GM23248 (cell line): ENCODE results near the gene INTS2. TPM values are rescaled to one million over a fixed set of nuclear protein-coding genes. Genes with fewer than 3 reads are reported as not detected.
"Not testable (repeated sequence)": the region's sequence is repeated elsewhere in the genome, so short reads cannot be mapped to it uniquely, and the experiment has no call there.

Experiments used
- DNase-seq: peaks from one replicate; pipeline ENCODE4 v3.0.0-alpha.2; 2015
- H2AFZ ChIP-seq: fragments of 200-600 bp; sonication (generic); 2 replicates; pipeline ENCODE4 v1.6.1; 2016; ENCODE audit warnings: antibody characterized with exemption
- H3F3A ChIP-seq: fragments of 200-600 bp; sonication (generic); 2 replicates; pipeline ENCODE4 v1.6.1; 2016; ENCODE audit warnings: mild to moderate bottlenecking, antibody characterized with exemption, mixed run types; ENCODE audit not compliant: insufficient read depth
- H3K27ac ChIP-seq: fragments of 200-600 bp; sonication (generic); 2 replicates; pipeline ENCODE4 v1.5.1; 2016; ENCODE audit warnings: mild to moderate bottlenecking
- H3K27me3 ChIP-seq: fragments of 200-600 bp; sonication (generic); replicated peaks from 2 replicates; pipeline ENCODE4 v1.6.1; 2016; ENCODE audit warnings: mild to moderate bottlenecking; ENCODE audit not compliant: insufficient read depth
- H3K36me3 ChIP-seq: fragments of 200-600 bp; sonication (generic); 2 replicates; pipeline ENCODE4 v1.6.1; 2016; ENCODE audit warnings: low read depth, mild to moderate bottlenecking
- H3K4me1 ChIP-seq: fragments of 200-600 bp; sonication (generic); 2 replicates; pipeline ENCODE4 v1.6.1; 2016; ENCODE audit warnings: mild to moderate bottlenecking; ENCODE audit not compliant: insufficient read depth
- H3K4me2 ChIP-seq: fragments of 200-600 bp; sonication (generic); one replicate; pipeline ENCODE4 v1.6.1; 2016; ENCODE audit warnings: mild to moderate bottlenecking; ENCODE audit not compliant: unreplicated experiment
- H3K4me3 ChIP-seq: fragments of 200-600 bp; sonication (generic); 2 replicates; pipeline ENCODE4 v1.5.1; 2016; ENCODE audit warnings: mild to moderate bottlenecking
- H3K79me2 ChIP-seq: fragments of 200-600 bp; sonication (generic); 2 replicates; pipeline ENCODE4 v1.6.1; 2016; ENCODE audit warnings: mild to moderate bottlenecking; ENCODE audit not compliant: insufficient read depth
- H3K9ac ChIP-seq: fragments of 200-600 bp; sonication (generic); 2 replicates; pipeline ENCODE4 v1.6.1; 2016; ENCODE audit warnings: mild to moderate bottlenecking
- H3K9me2 ChIP-seq: fragments of 200-600 bp; sonication (generic); 2 replicates; pipeline ENCODE4 v1.6.1; 2016; ENCODE audit warnings: mixed run types, mild to moderate bottlenecking, moderate library complexity; ENCODE audit not compliant: insufficient read depth
- H3K9me3 ChIP-seq: fragments of 200-600 bp; sonication (generic); one replicate; pipeline ENCODE4 v1.6.1; 2017; ENCODE audit warnings: low read depth
- H4K20me1 ChIP-seq: fragments of 200-600 bp; sonication (generic); 2 replicates; pipeline ENCODE4 v1.6.0; 2016; ENCODE audit not compliant: insufficient read depth
- EZH2 ChIP-seq: fragments of 200-600 bp; sonication (generic); IDR thresholded peaks from 2 replicates; pipeline ENCODE4 v1.6.1; 2018; ENCODE audit warnings: antibody characterized with exemption, mild to moderate bottlenecking; ENCODE audit not compliant: insufficient read depth, poor library complexity, severe bottlenecking
- EZH2phosphoT487 ChIP-seq: fragments of 200-600 bp; sonication (generic); IDR thresholded peaks from 2 replicates; pipeline ENCODE4 v1.6.1; 2018; ENCODE audit warnings: antibody characterized with exemption, moderate library complexity, mild to moderate bottlenecking, low read depth; ENCODE audit not compliant: insufficient read depth
- WGBS, 2 experiments: methylation state at CpG; one replicate each; pipeline ENCODE4 v1.1.6; 2015 to 2017; ENCODE audit warnings: low lambda C conversion rate in 2 of 2, low coverage in 1 of 2; ENCODE audit errors: missing lambda C conversion rate in 2 of 2; 5-methylcytosine and 5-hydroxymethylcytosine counted together
- in situ Hi-C: fragments of 300-500 bp; cut with MboI; formaldehyde crosslinking; loops from 2 replicates; pipeline ENCODE4 v1.15.0; 2020
- polyA plus RNA-seq: library from polyadenylated mRNA; unstranded; fragments of >200 nt; fragmentation: Nextera tagmentation; extraction: Ambion mirVana; gene quantifications from 2 replicates; pipeline ENCODE4 v1.2.1, GENCODE V29; 2016
- total RNA-seq: library from RNA; depleted of rRNA; stranded (reverse); fragments of >200 nt; shearing (Covaris generic); gene quantifications from 2 replicates; pipeline ENCODE4 v1.2.3, GENCODE V29; 2014

INTS2 gene
- total and polyA plus RNA-seq, 2 experiments from 2014 or later = 3.2 to 7.8 TPM

- Histone ChIP-seq H3K9ac (peak overlapping the region; percentile 96; the same call in 1 of the 2 replicates), H4K20me1 (no peaks in the 10 kb centered on the region), H3K27me3 (no peaks in the 10 kb centered on the region), H3K79me2 (peaks cover 27% of the 10 kb centered on the region), H3K4me2 (peak overlapping the region; percentile 94), H3K9me3 (no peaks in the 10 kb centered on the region), H3K27ac (peak overlapping the region; percentile 89), H3K9me2 (no peaks in the 10 kb centered on the region), H3K4me1 (peaks cover 13% of the 10 kb centered on the region), H2AFZ (peak overlapping the region; percentile 91), H3K36me3 (peaks cover 12% of the 10 kb centered on the region; the same call in 1 of the 2 replicates), H3K4me3 (peak overlapping the region; percentile 83), H3F3A (peaks cover 21% of the 10 kb centered on the region)
- in situ Hi-C loops = no loop called here
- 62 to 64% methylated on average over 4 of the region's 4 CpGs for WGBS, 2 experiments
- no peak for DNase-seq
- TF ChIP-seq EZH2 (no peak), EZH2phosphoT487 (no peak)
Observed at GRCh38 chr17:61928101-61928436, 287 bp upstream of the INTS2 start.

GRCh38 chr17:61926826-61927207 lies 965 bp downstream of the INTS2 start:
- Histone ChIP-seq H3K9me3 (no peaks in the 10 kb centered on the region), H3K4me1 (peaks cover 13% of the 10 kb centered on the region), H3K9ac (peak overlapping the region; percentile 96), H2AFZ (peak overlapping the region; percentile 91), H3K9me2 (no peaks in the 10 kb centered on the region), H3K27me3 (no peaks in the 10 kb centered on the region), H3F3A (peaks cover 21% of the 10 kb centered on the region), H3K27ac (peak overlapping the region; percentile 89), H3K79me2 (peaks cover 27% of the 10 kb centered on the region), H3K36me3 (peaks cover 12% of the 10 kb centered on the region), H3K4me2 (peak overlapping the region; percentile 94), H3K4me3 (peak overlapping the region; percentile 83), H4K20me1 (no peaks in the 10 kb centered on the region)
- WGBS, 2 experiments = 0% methylated on average over 4 of the region's 4 CpGs
- in situ Hi-C loops = no loop called here
- DNase-seq = peak; percentile 70
- TF ChIP-seq EZH2 (no peak), EZH2phosphoT487 (no peak)

- H3F3A ChIP-seq, H3K9me3 ChIP-seq, H3K4me3 ChIP-seq, H2AFZ ChIP-seq, H3K27ac ChIP-seq, in situ Hi-C loops, H3K27me3 ChIP-seq, H3K9ac ChIP-seq, H3K4me1 ChIP-seq, DNase-seq, H4K20me1 ChIP-seq, H3K79me2 ChIP-seq, H3K9me2 ChIP-seq, H3K4me2 ChIP-seq: not testable (repeated sequence)
- H3K36me3 ChIP-seq = peaks cover 24% of the 10 kb centered on the region
- WGBS, 2 experiments = 99% methylated on average over 14 to 15 of the region's 15 CpGs
Observed at GRCh38 chr17:61915162-61915561, 12.6 kb downstream of the INTS2 start.

GRCh38 chr17:61908292-61909037 lies 19.3 kb downstream of the INTS2 start:
- in situ Hi-C loops = no loop called here
- H3K9me2 ChIP-seq = no peaks in the 10 kb centered on the region
- H3K9ac ChIP-seq = no peak overlapping the region
- no peak overlapping the region for H2AFZ ChIP-seq
- DNase-seq = no peak
- WGBS, 2 experiments = 95 to 96% methylated on average over 7 of the region's 7 CpGs
- H3K27me3 ChIP-seq = no peaks in the 10 kb centered on the region
- no peak overlapping the region for H3K4me2 ChIP-seq
- no peaks in the 10 kb centered on the region for H3F3A ChIP-seq
- H3K4me3 ChIP-seq = no peak overlapping the region
- H3K36me3 ChIP-seq = peaks cover 40% of the 10 kb centered on the region
- no peaks in the 10 kb centered on the region for H3K4me1 ChIP-seq
- TF ChIP-seq EZH2phosphoT487 (no peak), EZH2 (no peak)
- H3K79me2 ChIP-seq = no peaks in the 10 kb centered on the region
- no peak overlapping the region for H3K27ac ChIP-seq
- no peaks in the 10 kb centered on the region for H4K20me1 ChIP-seq
- no peaks in the 10 kb centered on the region for H3K9me3 ChIP-seq
